Brain microvascular endothelial cell (primary cell): ENCODE measurements around the gene ALKBH3.

ENCODE experiments used
- DNase-seq: peaks from one replicate; pipeline ENCODE4 v3.0.0-alpha.2; 2020
- H3K27ac ChIP-seq: fragments of 250-450 bp; sonication (Bioruptor Pico); 2 replicates; pipeline ENCODE4 v1.5.1; 2020; ENCODE audit warnings: mild to moderate bottlenecking, moderate library complexity
- H3K27me3 ChIP-seq: fragments of 250-450 bp; sonication (Bioruptor Pico); replicated peaks from 2 replicates; pipeline ENCODE4 v1.5.1; 2020; ENCODE audit warnings: mild to moderate bottlenecking
- H3K36me3 ChIP-seq: fragments of 250-450 bp; sonication (Bioruptor Pico); replicated peaks from 2 replicates; pipeline ENCODE4 v1.5.1; 2020; ENCODE audit warnings: mild to moderate bottlenecking
- H3K4me3 ChIP-seq: 2 replicates; pipeline ENCODE4 v1.5.1; 2011; ENCODE audit warnings: low read depth, mild to moderate bottlenecking, control low read depth, low read length, moderate library complexity
- in situ Hi-C: cut with HindIII; loops from 2 replicates; pipeline ENCODE4 v1.10.0; 2017; ENCODE audit warnings: low sequenced_read_pairs, low pct_ligation_motif_present
- TF ChIP-seq, protein P1 (sequence below): IDR thresholded peaks from 2 replicates; pipeline ENCODE4 v1.5.1; 2011; ENCODE audit warnings: low read depth, mild to moderate bottlenecking, moderate library complexity, low read length, control low read depth, inconsistent platforms; ENCODE audit errors: missing control alignments

Gene ALKBH3

DNA sequence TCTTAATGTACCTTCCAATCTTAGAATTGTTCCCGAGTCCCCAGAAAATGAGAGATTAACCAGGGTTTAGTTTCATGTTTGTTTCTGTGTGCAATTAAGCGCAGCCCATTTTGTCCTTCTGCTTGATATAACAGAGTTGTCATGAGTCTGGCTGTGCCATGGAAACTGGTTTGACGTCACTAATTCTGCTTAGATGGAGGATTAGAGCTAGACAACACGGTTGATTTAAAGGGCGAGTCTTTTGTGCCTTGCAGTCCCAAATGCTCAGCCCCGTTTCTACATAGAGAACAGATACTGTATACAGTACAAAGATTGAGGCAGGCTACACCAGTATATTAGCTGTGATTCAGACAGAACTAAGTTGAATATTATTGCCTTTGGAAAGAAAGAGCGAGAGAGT is 45.5 kb upstream of the ALKBH3 start:
- H3K36me3 ChIP-seq = peaks cover 3% of the 10 kb centered on the region
- TF ChIP-seq, protein P1, sequence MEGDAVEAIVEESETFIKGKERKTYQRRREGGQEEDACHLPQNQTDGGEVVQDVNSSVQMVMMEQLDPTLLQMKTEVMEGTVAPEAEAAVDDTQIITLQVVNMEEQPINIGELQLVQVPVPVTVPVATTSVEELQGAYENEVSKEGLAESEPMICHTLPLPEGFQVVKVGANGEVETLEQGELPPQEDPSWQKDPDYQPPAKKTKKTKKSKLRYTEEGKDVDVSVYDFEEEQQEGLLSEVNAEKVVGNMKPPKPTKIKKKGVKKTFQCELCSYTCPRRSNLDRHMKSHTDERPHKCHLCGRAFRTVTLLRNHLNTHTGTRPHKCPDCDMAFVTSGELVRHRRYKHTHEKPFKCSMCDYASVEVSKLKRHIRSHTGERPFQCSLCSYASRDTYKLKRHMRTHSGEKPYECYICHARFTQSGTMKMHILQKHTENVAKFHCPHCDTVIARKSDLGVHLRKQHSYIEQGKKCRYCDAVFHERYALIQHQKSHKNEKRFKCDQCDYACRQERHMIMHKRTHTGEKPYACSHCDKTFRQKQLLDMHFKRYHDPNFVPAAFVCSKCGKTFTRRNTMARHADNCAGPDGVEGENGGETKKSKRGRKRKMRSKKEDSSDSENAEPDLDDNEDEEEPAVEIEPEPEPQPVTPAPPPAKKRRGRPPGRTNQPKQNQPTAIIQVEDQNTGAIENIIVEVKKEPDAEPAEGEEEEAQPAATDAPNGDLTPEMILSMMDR = no peak
- peak; percentile 8 for DNase-seq
- H3K27ac ChIP-seq = no peak overlapping the region
- no peak overlapping the region for H3K4me3 ChIP-seq
- in situ Hi-C loops = no loop called here
- H3K27me3 ChIP-seq = no peaks in the 10 kb centered on the region

DNA sequence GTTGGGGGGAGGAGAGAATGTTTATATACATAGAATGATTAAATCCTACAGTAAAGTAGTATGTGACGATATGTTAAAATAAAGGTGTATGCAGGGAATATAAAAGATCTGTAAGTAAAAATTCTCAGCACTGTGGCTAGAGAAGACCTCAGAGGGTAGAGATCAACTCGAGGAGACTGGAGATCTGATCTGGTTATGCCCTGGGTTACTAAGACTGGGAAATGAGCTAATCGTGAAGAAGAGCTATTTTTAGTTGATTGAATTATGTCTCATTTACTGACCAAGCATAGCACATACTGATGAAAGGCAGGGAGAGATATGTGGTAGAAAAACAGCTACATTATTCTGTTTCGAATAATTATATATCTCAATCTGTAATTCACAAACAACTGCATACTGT is 42.8 kb upstream of the ALKBH3 start:
- no peak for DNase-seq
- Histone ChIP-seq H3K4me3 (no peak overlapping the region), H3K27ac (no peak overlapping the region), H3K36me3 (peaks cover 6% of the 10 kb centered on the region), H3K27me3 (no peaks in the 10 kb centered on the region)
- in situ Hi-C loops = no loop called here
- TF ChIP-seq, protein P1 = no peak

DNA sequence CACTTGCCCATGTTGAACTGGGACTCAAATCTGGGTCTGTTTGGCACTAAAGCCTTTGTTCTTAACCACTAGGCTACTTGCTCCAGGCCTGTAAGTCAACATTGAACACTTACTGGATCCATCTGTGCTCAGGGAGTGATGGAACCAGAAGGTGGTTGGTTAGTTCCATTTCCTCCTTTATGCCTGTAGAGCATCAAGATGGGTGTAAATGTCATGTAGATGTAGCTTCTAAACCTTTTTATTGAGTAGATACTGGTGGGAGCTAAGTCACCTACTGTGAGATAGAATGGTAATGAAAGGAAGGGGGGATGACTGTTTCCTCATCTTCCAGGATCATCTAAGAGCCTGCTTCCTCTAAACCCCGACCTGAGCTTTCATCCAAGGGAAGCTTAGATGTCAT is 38.6 kb upstream of the ALKBH3 start:
- in situ Hi-C loops = no loop called here
- no peak overlapping the region for H3K4me3 ChIP-seq
- H3K27me3 ChIP-seq = no peaks in the 10 kb centered on the region
- H3K27ac ChIP-seq = no peak overlapping the region
- TF ChIP-seq, protein P1 = no peak
- peaks cover 6% of the 10 kb centered on the region for H3K36me3 ChIP-seq
- DNase-seq = no peak

DNA sequence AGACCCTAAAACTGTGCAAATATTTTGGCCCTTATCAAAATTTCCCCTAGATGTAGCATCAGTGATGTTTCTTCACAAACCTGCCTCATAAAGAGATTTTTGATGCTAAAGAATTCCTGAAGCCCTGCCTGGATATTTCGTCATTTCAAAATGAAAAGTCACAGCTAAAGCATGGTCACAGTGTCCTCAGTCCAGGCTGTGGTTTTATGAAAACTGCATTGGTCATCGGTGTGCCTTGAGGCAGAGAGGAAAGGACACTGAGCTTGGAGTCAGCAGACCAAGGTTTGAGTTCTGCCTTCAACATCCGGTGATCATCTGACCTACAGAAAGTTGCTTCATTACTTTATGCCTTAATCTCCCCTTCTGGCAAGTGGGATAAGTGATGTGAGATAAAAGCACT is 34.8 kb upstream of the ALKBH3 start:
- no peak for DNase-seq
- Histone ChIP-seq H3K27me3 (no peaks in the 10 kb centered on the region), H3K27ac (no peak overlapping the region), H3K4me3 (no peak overlapping the region), H3K36me3 (no peaks in the 10 kb centered on the region)
- TF ChIP-seq, protein P1 = no peak
- in situ Hi-C loops = no loop called here

DNA sequence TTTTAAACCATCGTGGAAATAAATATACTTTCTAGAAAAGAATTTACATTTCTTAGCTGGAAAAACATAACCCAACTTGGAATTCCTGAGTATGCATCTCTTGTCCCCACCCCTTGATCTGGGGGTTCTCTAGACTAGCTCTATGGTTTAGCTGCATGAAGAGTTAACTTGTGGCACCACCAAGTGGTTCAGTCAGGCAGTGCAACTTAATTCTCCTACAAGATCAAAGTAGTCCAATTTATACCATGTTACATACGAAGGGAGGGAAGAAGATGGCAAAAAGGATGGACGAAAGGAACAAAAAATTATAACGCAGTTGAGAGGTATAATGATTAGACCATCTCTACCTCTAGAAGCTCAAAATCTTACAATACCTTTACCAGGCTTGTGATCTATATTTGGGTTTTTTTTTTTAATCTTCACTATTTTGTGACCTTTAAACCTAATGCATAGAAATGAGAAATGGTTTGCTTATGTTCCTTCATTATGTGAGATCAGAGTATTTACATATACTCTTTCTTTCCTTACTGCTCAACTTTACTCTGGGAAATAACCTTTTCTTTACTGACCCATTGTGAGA is 28.5 kb upstream of the ALKBH3 start:
- TF ChIP-seq, protein P1 = peak; percentile 85
- no peaks in the 10 kb centered on the region for H3K27me3 ChIP-seq
- H3K36me3 ChIP-seq = no peaks in the 10 kb centered on the region
- in situ Hi-C loops = no loop called here
- H3K4me3 ChIP-seq = no peak overlapping the region
- H3K27ac ChIP-seq = no peak overlapping the region
- DNase-seq = peak; percentile 87

DNA sequence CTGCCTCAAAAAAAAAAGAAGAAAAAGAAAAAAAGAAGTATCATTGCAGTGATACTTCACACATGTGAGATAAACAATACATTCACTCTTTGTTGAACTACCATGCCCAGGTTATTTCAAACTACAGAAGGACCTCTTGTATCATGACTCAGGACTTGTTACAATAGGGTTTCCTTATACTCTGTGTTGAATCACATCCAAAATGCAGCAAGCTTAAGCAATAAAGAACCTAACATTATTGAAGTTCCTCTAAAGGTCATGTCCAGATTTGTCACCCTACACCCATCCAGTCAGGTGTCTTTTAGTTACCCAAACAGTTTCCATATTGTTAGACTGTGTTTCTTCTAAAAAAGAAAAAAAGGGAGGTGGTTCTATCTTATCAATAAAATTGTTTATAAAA is 26.9 kb upstream of the ALKBH3 start:
- Histone ChIP-seq H3K27ac (no peak overlapping the region), H3K4me3 (no peak overlapping the region), H3K27me3 (no peaks in the 10 kb centered on the region), H3K36me3 (no peaks in the 10 kb centered on the region)
- DNase-seq = no peak
- in situ Hi-C loops = no loop called here
- TF ChIP-seq, protein P1 = no peak
